GM21367 (cell line): ENCODE results near the gene GABBR2.

ENCODE experiments used
- ATAC-seq: cut with Tn5 transposase; IDR thresholded peaks from one replicate; pipeline ENCODE4 v1.9.1; 2021; ENCODE audit not compliant: unreplicated experiment

The GABBR2 gene

DNA sequence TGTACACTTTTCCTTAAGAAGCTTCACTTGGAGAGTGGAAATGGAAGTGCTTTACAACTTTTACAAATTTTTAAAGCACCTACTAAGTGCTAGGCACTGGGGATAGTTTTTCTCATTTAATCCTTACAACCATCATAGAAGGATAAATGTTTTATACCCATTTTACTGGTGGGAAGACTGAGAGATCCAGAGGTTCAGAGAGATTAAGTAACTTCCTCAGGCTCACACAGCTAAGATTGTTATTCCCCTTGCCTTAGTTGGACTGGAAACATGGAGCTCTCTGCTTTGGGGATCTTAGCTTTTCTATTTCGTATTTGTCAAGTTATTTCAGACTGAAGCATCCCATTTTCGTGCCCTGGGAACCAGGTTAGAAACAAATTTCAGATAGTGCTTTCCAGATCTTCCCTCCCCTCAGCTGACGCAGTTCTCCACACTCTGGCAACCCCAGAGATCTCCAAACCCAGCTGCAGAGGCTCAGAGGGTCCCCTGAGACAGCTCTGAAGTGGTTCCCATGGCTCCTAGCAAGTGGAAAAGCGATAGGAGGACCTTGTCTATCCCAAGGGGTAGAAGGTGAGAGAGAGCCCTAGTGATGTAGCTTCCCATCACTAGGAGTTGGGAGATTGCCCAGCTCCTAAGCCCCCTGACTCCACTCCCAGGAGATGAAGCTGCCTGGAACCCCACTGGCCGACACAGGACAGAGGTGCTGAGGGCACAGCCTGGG lies 16.2 kb upstream of the GABBR2 start:
- no peak for ATAC-seq

DNA sequence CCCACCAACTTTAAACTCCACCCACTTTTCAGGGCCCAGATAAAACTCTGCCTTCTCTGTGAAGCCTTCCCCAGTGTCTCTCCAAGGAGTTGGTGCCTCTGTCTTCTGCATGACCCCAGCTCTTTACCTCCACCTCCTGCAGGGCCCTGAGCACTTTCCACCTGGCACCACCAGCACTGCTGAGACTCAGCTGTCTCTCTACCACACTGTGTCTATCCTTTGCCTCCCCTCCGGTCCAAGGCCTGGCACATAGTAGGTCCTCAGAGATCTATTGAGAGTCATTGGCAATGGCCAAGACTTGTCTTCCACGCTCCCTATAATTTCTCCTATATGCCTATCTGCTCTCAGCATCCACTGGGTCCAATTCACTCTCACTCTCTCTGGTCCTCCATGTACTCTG lies 12.9 kb upstream of the GABBR2 start:
- ATAC-seq, result no peak

- no peak for ATAC-seq
Measured at GRCh38 chr9:98720402-98720801, 11.7 kb upstream of the GABBR2 start.

- no peak for ATAC-seq
Measured at GRCh38 chr9:98719055-98719454, 10.3 kb upstream of the GABBR2 start.

DNA sequence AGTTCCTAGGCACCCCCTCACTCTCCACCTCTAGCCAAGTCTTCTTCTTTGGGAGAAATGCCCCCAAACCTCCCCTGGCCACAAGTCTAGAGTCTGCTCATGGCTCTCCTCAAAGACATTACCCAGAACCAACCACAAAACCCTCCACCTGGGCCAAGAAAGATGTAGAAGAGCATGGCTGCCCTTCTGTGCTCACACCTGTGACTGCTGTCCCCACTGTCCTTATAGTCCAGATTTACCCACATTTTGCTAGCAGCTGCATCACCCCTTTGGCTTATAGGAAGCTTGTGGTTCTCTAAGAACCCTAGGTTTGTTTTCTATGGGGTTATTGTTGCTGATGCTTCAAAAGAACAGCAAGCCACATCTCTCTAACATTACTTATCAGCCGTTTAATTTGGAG lies 6.1 kb upstream of the GABBR2 start:
- no peak for ATAC-seq

GRCh38 chr9:98712987-98713386 lies 4.3 kb upstream of the GABBR2 start:
- ATAC-seq, result no peak

- no peak for ATAC-seq
Measured at GRCh38 chr9:98709968-98710965, 1.5 kb upstream of the GABBR2 start.

DNA sequence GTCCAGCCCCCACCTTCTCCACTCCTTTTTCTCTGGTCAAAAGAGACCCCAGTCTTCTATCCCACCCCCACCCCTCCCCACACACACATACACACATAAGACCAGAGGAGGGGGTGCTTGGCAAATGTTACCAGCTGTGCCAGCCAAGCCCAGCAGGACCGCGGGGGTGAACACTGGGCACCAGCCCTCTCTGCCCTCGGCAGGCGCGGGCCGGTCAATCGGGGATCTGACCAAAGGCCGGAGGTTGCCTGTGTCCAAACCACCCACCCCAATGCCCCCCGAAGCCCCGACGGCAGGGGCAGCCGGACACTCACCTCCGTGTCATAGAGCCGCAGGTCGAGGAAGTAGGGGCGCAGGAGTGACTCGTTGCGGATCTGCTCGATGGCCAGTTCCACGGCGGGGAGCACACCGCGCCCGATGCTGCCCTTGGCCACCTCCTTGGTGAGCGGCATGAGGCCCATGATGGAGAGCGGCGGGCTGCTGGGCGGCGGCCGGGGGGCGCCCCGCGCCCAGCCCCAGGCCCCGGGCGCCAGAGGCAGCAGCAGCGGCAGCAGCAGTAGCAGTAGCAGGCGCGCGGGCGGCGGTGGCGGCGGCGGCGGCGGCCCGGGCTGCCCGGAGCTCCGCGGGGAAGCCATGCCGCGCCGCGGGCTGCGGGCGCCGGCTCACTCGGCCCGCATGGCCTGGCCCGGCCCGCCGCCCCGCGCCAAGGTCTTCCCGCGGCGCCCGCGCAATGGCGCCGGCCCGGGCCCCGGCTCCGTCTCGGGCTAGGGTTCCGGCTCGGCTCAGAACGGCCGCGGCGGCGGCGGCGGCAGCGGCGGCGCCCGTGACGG lies 417 bp downstream of the GABBR2 start:
- ATAC-seq, result no peak

DNA sequence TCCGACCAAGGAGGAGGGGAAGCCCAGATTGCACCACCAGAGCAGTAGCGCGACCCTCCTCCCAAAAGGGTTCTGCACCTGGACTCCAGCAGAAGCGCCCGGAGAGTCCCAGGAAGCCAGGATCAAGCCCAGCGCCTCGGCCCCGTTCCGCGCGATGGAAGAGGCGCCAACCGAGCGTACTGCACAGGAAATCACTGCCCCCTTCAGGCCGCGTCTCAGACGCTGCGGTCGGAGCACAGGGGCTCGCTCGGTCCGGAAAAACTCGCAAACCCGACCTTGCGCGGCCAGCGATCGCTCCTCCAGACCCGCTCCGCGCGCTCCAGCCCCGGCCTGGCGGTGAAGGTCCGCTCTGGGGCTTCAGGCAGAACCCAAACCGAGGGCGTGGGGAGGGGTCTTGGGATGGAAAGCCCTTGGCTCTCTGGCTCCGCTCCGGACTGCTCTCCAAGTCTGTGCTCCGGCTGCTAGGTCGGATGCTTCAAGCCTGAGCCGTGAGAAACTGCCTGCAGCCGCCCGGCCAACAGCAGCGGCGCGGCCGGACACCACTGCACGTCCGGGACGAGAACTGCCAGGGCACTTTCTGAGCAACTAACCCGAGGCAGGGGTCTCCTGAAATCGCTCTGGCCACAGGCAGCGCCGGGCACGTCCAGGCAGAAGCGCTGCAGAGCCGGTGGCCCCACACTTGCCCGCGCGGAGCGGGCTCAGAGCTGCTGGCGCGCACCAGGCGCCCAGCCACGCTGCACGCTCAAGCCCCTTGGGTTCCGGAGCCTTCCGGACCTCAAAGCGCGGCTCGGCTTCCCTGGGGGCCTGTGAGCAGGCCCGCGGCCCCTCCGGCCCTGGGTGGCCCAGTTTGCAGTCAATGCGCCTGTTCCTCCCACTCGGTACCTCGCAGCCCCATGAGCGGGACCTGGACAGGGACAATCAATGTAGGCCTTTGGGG lies 1.3 kb downstream of the GABBR2 start:
- no peak for ATAC-seq

- ATAC-seq, result no peak
Measured at GRCh38 chr9:98706651-98707165, 2.0 kb downstream of the GABBR2 start.

DNA sequence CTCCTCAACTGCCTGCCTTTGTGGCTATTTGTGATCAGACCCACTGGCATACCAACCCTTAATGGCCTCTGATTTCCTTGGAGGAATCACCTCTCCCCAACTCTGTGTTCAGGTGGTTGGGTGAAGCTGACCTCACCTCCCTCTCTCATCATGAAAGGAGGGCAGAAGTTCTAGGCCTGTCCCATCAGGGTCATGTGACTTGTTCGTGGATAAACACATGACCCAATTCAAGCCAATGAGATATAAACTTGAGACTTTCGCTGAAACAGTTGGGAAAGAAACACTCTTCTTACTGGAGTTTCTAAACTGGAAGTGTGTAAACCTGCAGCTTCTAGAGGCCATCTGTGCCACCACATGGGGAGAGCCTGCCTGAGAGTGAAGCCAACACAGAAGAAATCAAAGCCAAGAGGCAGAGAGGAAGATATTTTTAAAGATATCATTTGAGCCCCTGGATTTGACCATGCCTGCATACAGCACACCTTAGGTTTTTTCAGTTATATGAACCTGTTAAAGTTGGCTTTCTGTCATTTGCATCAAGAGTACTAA lies 5.8 kb downstream of the GABBR2 start:
- ATAC-seq, result no peak

- no peak for ATAC-seq
Measured at GRCh38 chr9:98702340-98702739, 6.4 kb downstream of the GABBR2 start.

- no peak for ATAC-seq
Measured at GRCh38 chr9:98701576-98701975, 7.2 kb downstream of the GABBR2 start.

DNA sequence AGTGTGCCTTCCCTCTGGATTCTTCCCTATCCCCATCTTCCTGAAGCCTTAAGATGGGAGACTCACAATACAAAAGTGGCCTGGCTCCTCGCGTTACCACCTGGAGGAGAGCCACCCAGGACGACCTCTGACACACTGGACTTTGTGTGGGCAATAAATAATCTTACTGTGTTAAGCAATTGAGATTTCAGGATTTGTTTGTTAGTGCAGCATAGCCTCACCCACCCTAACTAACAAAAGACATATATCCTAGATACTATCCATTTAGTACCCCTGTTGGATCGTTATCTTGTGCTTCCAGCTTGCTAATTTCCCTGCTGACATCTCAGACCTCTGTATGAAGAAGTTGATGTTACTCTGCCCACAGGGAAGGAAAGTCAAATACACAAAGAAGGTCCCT lies 7.9 kb downstream of the GABBR2 start:
- no peak for ATAC-seq

DNA sequence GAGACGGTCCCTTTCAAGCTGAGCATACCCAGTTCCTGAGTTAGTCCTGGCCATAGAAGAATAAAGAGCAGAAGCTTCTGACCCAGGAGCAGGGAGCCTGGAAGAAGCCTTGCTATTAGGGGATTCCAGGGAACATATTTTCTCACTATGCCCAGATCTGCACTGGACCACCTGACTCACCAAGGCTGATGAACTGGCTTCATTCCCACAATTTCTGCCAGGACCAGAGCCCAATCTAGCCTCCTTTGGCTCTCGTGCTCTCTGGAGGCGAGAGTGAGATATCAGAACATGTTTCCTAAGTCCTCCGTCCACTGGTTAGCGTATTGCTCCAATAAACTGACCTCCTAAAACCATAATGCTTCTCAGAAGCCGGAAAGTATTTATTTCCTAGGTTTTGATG lies 9.9 kb downstream of the GABBR2 start:
- ATAC-seq, result no peak

- ATAC-seq, result no peak
Measured at GRCh38 chr9:98694943-98695342, 13.8 kb downstream of the GABBR2 start.

DNA sequence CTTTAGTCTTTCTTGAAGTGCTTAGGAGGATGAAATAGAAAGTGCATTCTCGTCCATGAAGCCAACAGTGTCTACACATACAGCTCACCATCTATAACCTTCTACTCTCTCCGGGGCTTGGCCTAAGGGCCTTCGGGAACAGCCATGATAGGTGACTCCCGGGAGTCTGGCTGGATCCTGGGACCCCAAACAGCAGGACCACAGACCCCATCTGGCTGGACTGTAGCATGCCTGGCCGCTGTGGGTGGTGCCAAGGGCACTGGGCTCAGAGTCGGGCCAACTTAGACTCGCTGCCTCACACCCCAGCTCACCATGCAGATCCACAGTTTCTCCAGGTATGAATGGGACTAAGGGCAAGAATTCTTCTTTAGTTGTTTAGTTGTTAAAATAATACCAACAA lies 16.3 kb downstream of the GABBR2 start:
- no peak for ATAC-seq

DNA sequence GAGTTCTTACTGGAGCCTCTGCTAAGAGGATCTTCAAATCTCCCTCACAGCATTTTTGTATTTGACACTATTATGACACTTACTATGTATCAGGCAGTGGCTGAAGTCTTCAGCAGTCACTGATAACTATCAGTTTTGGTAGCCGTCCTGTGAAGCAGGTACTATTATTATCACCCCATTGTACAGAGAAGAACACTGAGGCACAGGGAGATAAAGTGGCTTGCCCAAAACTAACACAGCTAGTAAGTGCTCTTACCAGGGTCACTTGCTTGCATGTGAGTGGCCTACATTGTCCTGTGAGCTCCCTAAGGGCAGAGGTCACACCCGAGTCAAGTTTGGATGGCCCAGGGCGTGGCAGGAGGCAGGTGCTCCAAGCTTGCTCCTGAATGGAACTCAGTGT lies 16.8 kb downstream of the GABBR2 start:
- no peak for ATAC-seq

- ATAC-seq, result no peak
Measured at GRCh38 chr9:98690686-98691085, 18.0 kb downstream of the GABBR2 start.
